HG03558 (cell line): Measurements from ENCODE around the gene LIPE.

Source experiments
- ATAC-seq: cut with Tn5 transposase; IDR thresholded peaks from one replicate; pipeline ENCODE4 v1.9.1; 2021; ENCODE audit warnings: moderate number of reproducible peaks; ENCODE audit not compliant: unreplicated experiment; ENCODE audit errors: extremely low read depth

LIPE gene

GRCh38 chr19:42421101-42421500 is 6.1 kb downstream of the LIPE start:
- no peak for ATAC-seq

DNA sequence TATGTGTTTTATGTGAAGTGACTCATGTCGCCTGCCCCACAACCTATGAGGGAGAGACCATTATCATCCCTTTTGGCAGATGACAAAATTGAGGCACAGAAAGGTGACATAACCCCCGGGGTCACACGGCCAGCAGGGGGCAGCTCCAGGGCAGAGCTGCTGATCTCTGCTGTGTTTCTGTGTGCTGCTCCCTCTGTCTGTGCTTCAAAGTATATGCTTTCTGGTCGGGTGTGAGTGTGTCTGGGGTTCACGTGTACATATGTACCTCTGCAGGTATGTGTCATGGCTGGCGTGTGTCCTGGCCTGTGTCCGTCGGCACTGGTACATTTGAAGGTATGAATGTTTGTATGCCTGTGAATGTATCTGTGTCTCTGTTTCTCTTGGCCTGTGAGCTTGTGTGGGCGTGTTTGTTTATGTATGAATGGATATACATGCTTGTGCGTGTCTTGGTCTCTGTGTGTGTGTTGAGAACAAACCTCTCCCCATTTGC is 7.1 kb downstream of the LIPE start:
- no peak for ATAC-seq

- no peak for ATAC-seq
These were observed 7.9 kb downstream of the LIPE start for GRCh38 chr19:42419309-42419708.

DNA sequence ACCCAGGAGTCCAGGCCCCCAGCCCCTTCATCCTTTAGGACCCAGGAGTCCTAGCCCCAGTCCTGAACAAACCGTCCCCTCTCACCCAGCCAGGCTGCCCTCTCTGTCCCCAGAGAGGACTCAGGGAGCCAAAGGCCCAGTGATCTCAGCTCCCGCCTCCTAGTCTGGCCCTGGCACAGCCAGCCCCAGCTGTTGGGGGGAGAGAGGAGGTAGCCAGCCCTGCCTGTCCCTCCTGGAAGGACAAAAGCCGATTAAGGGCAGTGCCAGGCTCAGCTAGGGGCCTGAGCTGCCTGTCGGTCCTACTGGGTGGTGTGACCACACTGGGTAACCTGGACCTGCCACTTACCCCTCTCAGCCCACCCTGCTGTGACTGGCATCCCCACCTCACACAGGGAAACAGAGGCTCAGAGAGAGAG is 14.5 kb downstream of the LIPE start:
- no peak for ATAC-seq

DNA sequence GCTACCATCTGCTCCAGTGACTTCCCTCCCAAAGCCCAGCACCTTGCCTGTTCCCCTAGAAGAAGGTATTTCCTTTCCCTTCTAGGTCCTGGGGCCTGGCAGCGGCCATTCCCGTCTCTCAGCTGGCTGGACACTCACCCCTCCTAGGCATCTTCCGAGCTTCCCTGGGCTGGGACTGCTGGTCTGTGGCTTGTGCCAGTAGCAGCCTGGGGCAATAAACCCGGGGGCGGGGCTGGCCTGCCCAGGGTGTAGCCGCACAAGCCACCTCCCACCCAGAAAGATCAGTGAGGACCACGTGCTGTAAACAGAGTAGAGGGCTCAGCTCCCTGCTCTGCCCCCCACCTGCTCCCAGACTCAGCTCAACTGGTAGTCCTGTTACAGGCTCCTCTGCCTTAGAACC is 15.0 kb downstream of the LIPE start:
- no peak for ATAC-seq

GRCh38 chr19:42411581-42412178 is 15.5 kb downstream of the LIPE start:
- ATAC-seq, result no peak

DNA sequence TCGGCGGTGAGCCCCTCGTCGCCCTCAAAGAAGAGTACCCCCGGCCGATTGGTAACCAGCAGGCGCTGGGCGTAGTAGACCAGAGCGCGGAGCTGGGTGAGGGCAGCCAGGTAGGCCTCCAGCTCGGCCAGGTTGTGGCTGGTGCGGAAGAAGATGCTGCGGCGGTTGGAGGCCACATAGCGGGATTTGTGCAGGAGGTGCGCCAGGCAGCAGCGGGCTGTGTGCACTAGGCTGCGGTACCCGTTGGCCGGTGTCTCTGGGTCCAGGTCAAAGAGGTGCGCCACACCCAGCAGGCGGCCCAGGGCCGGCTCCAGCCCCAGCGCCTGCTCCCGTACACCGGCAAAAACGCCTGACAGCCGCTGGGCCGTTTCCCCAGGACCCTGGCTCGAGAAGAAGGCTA is 16.8 kb downstream of the LIPE start:
- no peak for ATAC-seq

DNA sequence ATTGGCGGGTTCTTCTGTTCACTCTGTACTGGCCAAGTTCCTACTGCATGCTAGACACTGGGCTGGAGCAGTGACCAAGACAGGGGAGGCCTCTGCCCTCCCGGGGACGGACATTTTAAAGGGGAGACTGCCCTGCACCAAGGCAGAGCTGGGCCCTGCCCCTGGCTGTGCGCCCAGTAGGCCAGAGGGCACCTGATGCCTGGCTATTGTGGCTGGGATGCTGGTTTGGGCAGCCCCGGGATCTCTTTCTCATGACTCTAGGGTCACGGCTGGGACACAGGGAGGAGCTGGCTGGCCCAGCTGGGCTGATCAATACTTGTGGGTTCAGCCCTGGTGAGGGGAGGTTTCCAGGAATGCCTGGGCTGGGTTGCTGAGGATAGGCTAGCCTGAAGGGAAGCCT is 17.7 kb downstream of the LIPE start:
- no peak for ATAC-seq

DNA sequence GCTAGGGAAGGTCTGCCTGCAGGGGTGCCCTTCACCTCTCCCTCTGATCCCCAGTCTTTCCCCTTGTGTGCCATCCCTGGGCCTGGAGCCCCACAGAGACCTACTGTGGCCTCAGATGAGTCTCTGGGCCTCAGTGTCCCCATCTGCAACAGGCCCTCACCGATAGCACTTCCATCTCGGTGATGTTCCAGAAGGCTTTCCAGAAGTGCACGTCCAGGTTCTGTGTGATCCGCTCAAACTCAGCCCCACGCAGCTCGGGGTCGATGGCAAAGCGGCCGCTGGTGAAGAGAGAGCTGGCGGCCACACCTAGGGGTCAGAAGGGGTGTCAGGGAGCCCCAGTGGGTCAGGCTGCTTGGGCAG is 19.4 kb downstream of the LIPE start:
- ATAC-seq, result no peak

DNA sequence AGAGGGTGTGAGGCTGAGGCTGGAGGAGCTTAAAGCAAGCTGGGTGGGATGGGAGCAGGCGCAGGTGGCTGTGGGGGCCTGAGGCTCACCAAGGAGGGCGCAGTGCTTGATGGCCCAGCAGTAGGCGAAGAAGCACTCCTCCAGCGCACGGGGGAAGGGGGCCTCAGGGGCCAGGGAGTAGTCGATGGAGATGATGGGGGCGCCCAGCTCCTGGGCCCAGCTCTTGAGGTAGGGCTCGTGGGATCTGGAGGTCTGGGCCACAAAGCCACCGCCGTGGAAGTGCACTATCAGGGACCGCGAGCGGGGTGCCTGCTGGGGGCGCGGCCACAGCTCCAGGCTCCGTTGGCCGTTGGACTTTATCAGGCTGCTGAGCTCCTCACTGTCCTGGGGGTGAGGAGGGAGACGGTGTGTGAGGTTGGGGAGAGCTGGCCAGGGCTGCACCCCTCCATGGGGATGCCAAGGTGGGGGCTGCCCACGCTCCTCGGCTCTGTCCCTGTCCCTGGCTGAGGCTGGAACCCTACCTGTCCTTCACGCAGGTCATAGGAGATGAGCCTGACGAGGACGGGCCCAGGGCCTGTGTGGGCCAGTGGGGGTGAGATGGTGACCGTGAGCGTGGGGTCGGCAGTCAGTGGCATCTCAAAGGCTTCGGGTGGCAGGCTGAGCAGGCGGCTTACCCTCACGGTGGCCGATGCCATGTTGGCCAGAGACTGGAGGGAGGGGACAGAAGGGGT is 19.9 kb downstream of the LIPE start:
- ATAC-seq, result no peak

- ATAC-seq, result no peak
These were observed 21.1 kb downstream of the LIPE start for GRCh38 chr19:42406111-42406510.

- ATAC-seq, result no peak
These were observed 23.6 kb downstream of the LIPE start for GRCh38 chr19:42403586-42403985.

DNA sequence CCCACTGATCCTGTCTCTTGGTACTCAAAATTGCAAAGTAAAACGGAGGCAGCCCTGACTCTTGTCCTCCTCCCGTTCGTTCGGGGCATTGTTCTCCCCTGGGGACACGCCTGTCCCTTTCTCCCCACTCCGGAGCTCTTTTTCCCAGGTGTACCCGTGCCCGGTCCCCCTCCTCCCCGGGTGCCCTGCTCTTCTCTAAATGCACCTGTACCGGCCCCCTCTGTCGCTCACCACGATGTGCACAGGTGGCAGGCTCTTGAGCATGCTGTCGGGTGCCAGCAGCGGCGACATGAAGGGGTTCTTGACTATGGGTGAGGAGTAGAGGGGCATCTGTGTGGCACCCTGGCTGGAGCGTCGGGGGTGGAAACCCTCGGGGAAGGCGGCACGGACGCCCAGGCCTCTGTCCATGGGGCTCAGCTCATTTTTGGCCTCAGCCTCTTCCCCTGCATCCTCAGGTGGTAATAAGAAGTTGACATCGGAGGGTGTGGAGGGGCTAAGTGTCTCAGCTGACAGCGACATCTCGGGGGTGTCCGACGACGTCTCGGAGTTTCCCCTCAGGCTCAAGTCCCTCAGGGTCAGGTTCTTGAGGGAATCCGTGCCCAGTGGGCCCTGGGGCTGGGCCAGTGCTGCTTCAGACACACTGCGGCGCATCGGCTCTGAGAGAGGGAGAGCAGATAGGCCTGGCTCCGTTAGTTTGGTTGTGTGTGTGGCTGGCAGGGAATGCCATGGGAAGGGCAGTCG is 24.6 kb downstream of the LIPE start:
- no peak for ATAC-seq

- no peak for ATAC-seq
These were observed 25.6 kb downstream of the LIPE start for GRCh38 chr19:42401365-42402303.

DNA sequence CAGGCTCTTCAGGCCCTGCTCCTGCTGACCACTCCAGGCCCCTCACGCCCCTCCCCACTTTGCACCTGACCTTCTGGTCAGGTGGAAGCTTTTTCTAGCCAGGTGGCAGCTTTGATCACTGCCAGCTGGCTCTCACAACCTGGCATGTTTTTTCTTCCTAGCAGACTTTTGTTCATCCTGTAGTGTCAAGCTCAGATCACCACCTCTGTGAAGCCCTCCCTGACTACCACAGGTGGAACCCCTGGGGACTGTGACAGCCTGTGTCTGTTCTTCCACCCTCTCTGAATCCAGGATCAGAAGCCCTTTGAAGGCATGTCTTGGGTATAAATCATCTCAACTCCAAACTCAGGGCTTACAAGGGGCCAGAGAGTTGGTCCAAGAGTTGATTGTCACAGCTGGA is 26.8 kb downstream of the LIPE start:
- no peak for ATAC-seq

DNA sequence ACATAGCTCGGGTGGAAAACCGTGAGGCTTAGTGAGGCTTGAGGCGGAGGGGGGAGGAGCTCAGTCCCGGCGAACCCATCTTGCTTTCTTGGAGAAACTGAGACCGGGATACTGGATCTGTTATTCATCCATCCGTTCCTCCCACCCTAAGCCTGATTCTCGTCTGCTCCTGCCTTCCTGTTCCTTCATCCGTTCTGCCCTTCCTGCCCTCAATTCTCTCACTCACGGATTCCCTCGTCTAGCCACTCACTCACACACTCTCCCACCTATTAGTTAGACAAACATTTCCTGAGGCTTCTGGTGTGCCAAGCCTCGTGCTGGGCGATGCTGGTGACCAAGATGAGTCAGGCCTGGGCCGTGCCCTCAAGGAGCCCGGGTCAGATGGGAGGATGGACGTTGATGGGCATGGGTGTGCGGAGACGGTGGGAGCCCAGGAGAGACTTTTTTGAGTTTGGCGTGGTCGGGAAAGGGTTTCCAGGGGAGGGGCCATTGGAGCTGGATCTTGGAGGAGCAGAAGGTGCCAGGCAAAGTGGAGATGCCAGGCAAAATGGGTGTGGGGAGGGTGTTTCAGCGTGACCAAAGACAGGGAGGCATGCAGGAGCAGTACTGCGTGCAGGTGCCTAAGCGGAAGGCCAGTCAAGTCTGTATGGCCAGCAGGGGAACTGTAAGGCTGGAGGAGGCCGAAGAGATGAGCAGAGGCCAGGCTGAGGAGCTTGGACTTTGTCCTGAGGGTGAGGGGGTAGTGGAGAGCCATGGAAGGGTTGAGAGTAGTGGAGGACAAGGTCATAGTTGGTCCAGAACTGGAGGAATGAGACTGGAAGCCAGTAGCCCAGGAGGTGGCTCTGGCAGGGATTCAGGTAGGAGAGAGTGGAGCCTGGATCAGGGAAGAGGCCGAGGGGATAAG is 29.7 kb downstream of the LIPE start:
- ATAC-seq, result no peak

- ATAC-seq, result peak; percentile 95
These were observed 30.6 kb downstream of the LIPE start for GRCh38 chr19:42396381-42397262.

DNA sequence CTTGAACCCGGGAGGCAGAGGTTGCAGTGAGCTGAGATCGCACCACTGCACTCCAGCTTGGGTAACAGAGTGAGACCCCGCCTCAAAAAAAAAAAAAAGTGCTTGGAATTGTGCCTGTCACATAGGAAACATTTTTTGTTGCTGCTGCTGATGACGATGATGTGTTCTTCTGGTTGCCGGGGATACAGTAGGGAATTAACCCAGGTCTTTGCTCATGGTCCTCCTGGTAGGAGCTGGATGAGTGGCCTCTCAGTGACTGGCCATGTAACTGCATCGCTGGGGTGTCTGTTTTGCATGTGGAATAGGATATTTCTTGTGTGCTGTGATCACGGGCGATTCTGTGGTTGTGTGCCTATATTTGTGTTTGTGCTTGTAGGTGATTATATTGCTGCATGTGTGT is 32.4 kb downstream of the LIPE start:
- no peak for ATAC-seq
